Measurements from ENCODE around the gene KCNT1.

GRCh38 chr9:135704483-135704882 lies 2.5 kb downstream of the KCNT1 start:
- TF ChIP-seq CTCF (IDR thresholded peaks at IDR 0.05; ENCODE audit: low read depth, low read length, poor library complexity, severe bottlenecking): no peak
- TF ChIP-seq EZH2phosphoT487 (IDR thresholded peaks at IDR 0.05; ENCODE audit: borderline replicate concordance, low read length): no peak

All from DOHH2 (cell line).